ENCODE measurements around the gene HDAC8.

Gene HDAC8

DNA sequence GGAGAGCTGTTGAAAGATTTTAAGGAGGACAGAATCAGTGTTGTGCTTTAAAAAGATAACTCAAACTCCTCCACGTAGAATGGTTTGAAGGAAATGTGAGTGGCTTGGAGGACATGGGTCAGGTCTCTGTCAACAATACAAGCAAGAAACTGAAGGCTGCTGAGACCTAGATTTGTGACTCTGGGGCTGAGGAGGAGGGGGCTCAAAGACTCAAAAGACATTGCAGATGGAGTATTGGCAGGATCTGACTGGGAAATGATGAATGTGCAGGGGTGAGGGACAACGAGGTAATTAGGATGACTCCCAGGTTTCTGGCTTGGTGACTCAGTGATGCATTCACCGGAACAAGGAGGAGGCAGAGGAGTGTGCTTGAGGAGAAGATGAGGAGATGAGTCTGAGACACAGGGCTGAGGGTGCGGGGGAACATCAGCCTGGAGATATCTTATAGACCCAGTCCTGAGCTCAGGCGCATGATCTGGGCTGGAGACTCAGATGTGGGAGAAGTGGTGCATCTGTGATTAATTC is 292.3 kb downstream of the HDAC8 start:
- Mint-ChIP-seq H3K4me3 (no peak overlapping the region), H3K4me1 (no peaks in the 10 kb centered on the region), H3K27ac (no peak overlapping the region), H3K9me3 (no peaks in the 10 kb centered on the region), H3K27me3 (no peaks in the 10 kb centered on the region), H3K36me3 (peaks cover 8% of the 10 kb centered on the region)
